Small intestine (tissue), 7 donors: ENCODE measurements around the gene FGD5. TPM values are rescaled to one million over a fixed set of nuclear protein-coding genes. Genes with fewer than 3 reads are reported as not detected.

Experiments used
- DNase-seq, 2 donors: peaks; one replicate each; pipeline versions ENCODE4 v3.0.0 to v3.0.0-alpha.2; 2013
- FAIRE-seq: peaks from 2 replicates; lab custom pipeline; 2012; peaks lifted over from hg19 to GRCh38; lab: Jason Lieb, UNC
- H3K27ac ChIP-seq, 3 donors: one replicate each; pipeline ENCODE4 v1.5.1; 2013; ENCODE audit warnings: low read length in 2 of 3, mild to moderate bottlenecking in 2 of 3, control low read depth in 1 of 3, inconsistent platforms in 1 of 3, low read depth in 1 of 3, moderate library complexity in 1 of 3
- H3K27me3 ChIP-seq, 3 donors: one replicate each; pipeline ENCODE4 v1.6.1; 2013; ENCODE audit warnings: low read length in 3 of 3, inconsistent platforms in 1 of 3; ENCODE audit not compliant: control insufficient read depth in 3 of 3, insufficient read depth in 3 of 3
- H3K36me3 ChIP-seq, 3 donors: one replicate each; pipeline ENCODE4 v1.6.1; 2013; ENCODE audit warnings: low read length in 3 of 3, inconsistent platforms in 1 of 3, low read depth in 1 of 3, mild to moderate bottlenecking in 1 of 3, moderate library complexity in 1 of 3; ENCODE audit not compliant: control insufficient read depth in 3 of 3, insufficient read depth in 2 of 3
- H3K4me1 ChIP-seq, 3 donors: one replicate each; pipeline ENCODE4 v1.6.1; 2013; ENCODE audit warnings: low read length in 2 of 3, inconsistent platforms in 1 of 3, low read depth in 1 of 3, mild to moderate bottlenecking in 1 of 3, moderate library complexity in 1 of 3; ENCODE audit not compliant: control insufficient read depth in 3 of 3, insufficient read depth in 2 of 3
- H3K4me3 ChIP-seq, 3 donors: one replicate each; pipeline ENCODE4 v1.5.1; 2013; ENCODE audit warnings: low read length in 3 of 3, control low read depth in 1 of 3, inconsistent platforms in 1 of 3, low read depth in 1 of 3, mild to moderate bottlenecking in 1 of 3, moderate library complexity in 1 of 3
- H3K9me3 ChIP-seq, 2 donors: one replicate each; pipeline ENCODE4 v1.6.1; 2013; ENCODE audit warnings: low read depth in 1 of 2, low read length in 1 of 2; ENCODE audit not compliant: control insufficient read depth in 2 of 2, insufficient read depth in 1 of 2
- WGBS, 3 donors: extraction: QIAGEN DNeasy Blood & Tissue Kit; methylation state at CpG; one replicate each; pipeline ENCODE4 v1.1.7; 2013; 5-methylcytosine and 5-hydroxymethylcytosine counted together
- polyA plus RNA-seq, 4 donors: library from polyadenylated mRNA; stranded (reverse) in 3 of 4; unstranded in 1 of 4; fragments of 200-250 nt in 3 of 4; fragments of 120-200 nt in 1 of 4; gene quantifications; one replicate each; pipeline versions ENCODE4 v1.2.1 to v1.2.3, GENCODE V29; 2013
- donor health status: healthy with polysubstance abuse.
- donor health status: control.
- donor health status: control.
- donor health status: Bipolar disorder and iron deficiency.
- donor health status: healthy.

The FGD5 gene
- polyA plus RNA-seq, 4 donors: 3.1 to 16.1 (median 5.5) TPM

DNA sequence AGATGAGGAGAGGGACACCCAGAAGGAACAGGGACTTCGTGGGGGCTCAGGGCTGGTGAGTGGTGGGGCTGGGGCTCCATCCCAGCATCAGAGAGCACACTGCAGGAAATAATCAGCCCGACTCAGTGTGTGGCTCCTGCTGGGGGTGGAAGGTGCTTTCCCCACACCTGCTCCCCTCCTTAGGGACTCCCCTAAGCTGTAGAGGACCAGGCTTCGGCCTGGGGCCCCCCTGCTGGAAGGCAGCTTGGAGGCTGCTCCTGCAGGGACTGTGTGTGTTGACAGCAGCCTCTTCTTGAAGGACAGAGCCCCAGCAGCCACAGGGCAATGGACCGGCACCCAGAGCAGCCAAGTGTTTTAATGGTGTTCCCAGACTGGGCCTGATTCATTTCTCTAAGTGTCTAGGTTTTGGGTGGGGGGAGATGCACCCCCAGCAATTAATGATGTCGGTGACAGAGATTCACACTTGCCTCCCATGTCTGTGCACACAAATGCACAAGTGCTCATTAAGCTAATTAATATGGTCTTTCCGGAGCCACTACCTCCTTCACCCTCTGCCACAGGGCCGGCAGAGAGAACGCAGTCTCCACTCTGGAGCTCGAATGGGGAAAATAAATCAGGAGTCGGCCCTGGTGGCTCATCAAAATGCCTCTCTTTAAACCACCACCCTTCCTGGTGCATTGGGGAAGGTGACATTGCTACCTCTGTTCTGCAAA, 16.9 kb upstream of the FGD5 start:
- Histone ChIP-seq H3K4me3 (no peak overlapping the region), H3K9me3 (no peaks in the 10 kb centered on the region), H3K27ac (peak overlapping the region; percentile 68 to 86 (median 72)), H3K27me3 (no peaks in the 10 kb centered on the region), H3K36me3 (no peaks in the 10 kb centered on the region), H3K4me1 (peaks cover 4 to 36% (median 21%) of the 10 kb centered on the region in 3 donors)
- DNase-seq (no peak), FAIRE-seq (no peak)
- 37 to 60% (median 45%) methylated on average over 10 of the region's 10 CpGs for WGBS, 3 donors

DNA sequence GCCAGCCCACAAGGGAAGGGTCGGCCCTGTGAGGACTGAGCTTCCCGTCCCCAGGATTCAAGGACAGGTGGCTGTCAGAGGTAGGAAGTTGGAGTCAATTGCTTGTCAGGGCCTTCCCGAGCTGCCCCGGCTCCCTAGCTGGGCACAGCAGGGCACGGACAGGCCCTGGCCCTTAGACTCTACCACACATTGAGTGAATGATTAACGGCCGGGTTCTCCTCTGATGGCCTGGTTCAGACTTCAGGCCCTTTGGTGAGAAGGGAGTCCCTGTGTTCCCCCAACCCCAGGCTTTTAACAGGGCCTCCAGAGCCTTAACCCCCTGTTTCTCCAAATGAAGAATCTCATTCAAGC, 16.4 kb upstream of the FGD5 start:
- FAIRE-seq: no peak
- H3K4me3 ChIP-seq: no peak overlapping the region
- peak overlapping the region; percentile 68 to 86 (median 72) for H3K27ac ChIP-seq
- WGBS, 3 donors: 7 to 62% (median 32%) methylated on average over 7 of the region's 7 CpGs
- H3K27me3 ChIP-seq: no peaks in the 10 kb centered on the region
- peaks cover 4 to 36% (median 21%) of the 10 kb centered on the region in 3 donors for H3K4me1 ChIP-seq
- no peaks in the 10 kb centered on the region for H3K36me3 ChIP-seq
- DNase-seq: peak; percentile 63 to 88
- no peaks in the 10 kb centered on the region for H3K9me3 ChIP-seq

DNA sequence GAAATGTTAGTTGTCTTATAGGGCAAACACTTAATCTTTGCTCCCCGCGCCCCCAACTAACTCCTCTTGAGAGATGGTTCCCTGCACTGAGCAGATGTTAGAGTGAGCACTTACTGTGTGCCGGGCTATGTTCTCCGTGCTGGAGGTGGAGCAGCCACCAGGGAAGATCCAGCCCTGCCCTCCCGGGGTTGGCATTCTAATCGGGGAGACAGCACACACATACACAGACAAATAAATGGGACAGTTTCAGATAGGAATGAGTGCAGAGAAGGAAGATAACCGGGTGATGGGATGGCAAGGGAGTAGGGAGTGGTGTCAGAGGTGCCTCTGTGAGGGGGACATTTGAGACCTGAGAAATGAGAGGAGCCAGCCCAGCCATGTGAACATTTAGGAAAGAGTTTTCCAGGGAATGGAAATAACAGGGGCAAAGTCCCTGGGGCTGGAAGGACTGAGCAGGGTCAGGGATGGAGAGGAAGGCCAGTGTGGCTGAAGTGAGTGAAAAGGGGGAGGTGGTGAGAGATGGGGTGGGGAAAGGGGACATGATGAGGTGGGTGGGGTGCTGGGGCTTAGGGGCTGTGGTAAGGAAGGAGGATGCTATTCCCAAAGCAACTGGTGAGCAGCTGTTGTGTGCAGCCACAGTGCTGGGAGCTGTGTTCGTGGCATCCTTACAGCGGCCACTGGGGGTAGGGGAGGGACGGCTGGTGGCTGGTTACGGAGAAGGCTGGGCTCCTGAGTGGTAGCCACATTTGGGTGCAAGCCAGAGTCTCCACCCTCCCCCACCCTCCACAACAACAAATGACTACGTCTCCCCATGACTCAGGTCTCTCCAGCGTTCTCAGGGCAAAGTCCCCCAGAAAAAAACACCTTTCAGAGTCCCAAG, 15.4 kb upstream of the FGD5 start:
- H3K4me1 ChIP-seq: peaks cover 4 to 36% (median 21%) of the 10 kb centered on the region in 3 donors
- no peak overlapping the region for H3K4me3 ChIP-seq
- no peaks in the 10 kb centered on the region for H3K36me3 ChIP-seq
- no peaks in the 10 kb centered on the region for H3K27me3 ChIP-seq
- H3K27ac ChIP-seq: peak overlapping the region; percentile 68 to 86 (median 85)
- FAIRE-seq (no peak), DNase-seq (peak; percentile 88 to 98)
- WGBS, 3 donors: 16 to 43% (median 36%) methylated on average over 13 of the region's 13 CpGs
- H3K9me3 ChIP-seq: no peaks in the 10 kb centered on the region

GRCh38 chr3:14803981-14804834, 14.6 kb upstream of the FGD5 start:
- FAIRE-seq (no peak), DNase-seq (peak; percentile 53 to 59)
- no peaks in the 10 kb centered on the region for H3K36me3 ChIP-seq
- H3K4me1 ChIP-seq: peaks cover 4 to 36% (median 21%) of the 10 kb centered on the region in 3 donors
- H3K27me3 ChIP-seq: peaks cover 0 to 7% (median 0%) of the 10 kb centered on the region in 3 donors
- peak overlapping the region; percentile 70 to 85 (median 85) for H3K27ac ChIP-seq
- 54 to 58% (median 57%) methylated on average over 12 of the region's 12 CpGs for WGBS, 3 donors
- H3K4me3 ChIP-seq: no peak overlapping the region
- H3K9me3 ChIP-seq: no peaks in the 10 kb centered on the region

GRCh38 chr3:14804835-14805780, 13.7 kb upstream of the FGD5 start:
- peaks cover 4 to 41% (median 21%) of the 10 kb centered on the region in 3 donors for H3K4me1 ChIP-seq
- 57 to 67% (median 64%) methylated on average over 7 of the region's 7 CpGs for WGBS, 3 donors
- H3K9me3 ChIP-seq: no peaks in the 10 kb centered on the region
- no peaks in the 10 kb centered on the region for H3K36me3 ChIP-seq
- H3K4me3 ChIP-seq: no peak overlapping the region
- H3K27ac ChIP-seq: peak overlapping the region in 1 of 3 donors; percentile 85
- no peak for FAIRE-seq
- peaks cover 0 to 16% (median 0%) of the 10 kb centered on the region in 3 donors for H3K27me3 ChIP-seq
- DNase-seq: no peak

DNA sequence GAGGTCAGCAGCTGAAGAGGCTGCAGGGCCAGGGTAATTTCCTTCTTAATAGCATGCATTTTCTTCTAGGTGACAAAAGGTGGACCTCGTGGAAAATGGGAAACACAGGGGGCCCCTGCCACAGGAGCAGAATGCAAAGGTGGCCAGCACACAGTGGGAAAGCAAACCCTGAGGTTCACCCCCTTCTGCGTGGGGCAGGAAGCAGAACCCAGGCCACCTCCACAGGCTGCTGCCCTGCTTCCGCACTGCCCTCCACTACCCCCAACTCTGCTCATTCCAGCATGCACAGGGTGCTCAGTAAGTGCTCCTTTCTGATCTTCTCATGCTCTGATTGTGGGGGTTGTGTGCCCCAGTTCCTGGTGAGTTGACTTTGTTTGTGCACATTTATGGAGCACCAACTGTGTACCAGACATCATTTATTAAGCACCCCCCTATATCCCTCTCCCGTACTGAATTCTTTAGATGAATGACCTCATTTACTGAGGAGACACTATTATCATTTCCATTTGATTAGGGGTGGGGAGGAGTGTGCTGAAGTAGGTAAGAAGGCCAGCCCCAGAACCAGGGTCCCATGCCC, 12.7 kb upstream of the FGD5 start:
- no peak for FAIRE-seq

DNA sequence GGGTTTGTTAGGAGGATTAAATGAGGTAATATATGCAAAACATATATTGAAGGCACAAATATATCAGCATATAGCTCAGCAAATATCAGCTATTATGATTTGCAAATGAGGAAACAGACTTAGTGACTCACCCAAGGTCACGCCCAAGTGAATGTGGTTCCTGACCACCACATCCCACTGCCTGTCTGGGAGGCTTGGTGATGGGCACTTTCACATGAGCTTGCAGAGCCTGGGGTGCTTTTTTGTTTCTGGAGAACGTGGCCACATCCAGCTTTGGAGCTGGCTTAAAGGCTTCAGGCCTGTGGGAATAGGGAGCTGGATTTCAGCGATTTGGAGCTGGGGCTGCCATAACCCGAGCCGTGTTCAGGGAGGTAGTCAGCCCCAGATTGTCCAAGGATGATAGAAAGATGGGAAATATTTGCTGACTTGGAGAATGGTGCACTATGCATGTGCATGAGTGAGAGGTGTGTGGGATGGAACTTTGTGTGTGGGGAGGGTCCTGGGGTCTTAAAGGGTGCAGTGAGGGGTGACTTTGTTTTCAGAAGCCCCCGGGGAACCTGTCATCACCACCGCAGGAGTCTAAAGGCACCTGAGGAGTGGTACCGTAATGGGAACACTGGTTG, 12.0 kb upstream of the FGD5 start:
- WGBS, 3 donors: 58 to 73% (median 72%) methylated on average over 8 of the region's 8 CpGs
- Histone ChIP-seq H3K36me3 (no peaks in the 10 kb centered on the region), H3K4me3 (no peak overlapping the region), H3K27me3 (peaks cover 0 to 29% (median 0%) of the 10 kb centered on the region in 3 donors), H3K4me1 (peaks cover 4 to 40% (median 17%) of the 10 kb centered on the region in 3 donors), H3K27ac (no peak overlapping the region), H3K9me3 (no peaks in the 10 kb centered on the region)
- DNase-seq: peak in 1 of 2 donors; percentile 46
- FAIRE-seq: no peak

More for the DNA sequence above, 12.7 kb upstream of the FGD5 start:
- Histone ChIP-seq H3K4me1 (peaks cover 4 to 42% (median 21%) of the 10 kb centered on the region in 3 donors), H3K27ac (no peak overlapping the region), H3K36me3 (no peaks in the 10 kb centered on the region), H3K27me3 (peaks cover 0 to 22% (median 0%) of the 10 kb centered on the region in 3 donors), H3K9me3 (no peaks in the 10 kb centered on the region), H3K4me3 (no peak overlapping the region)
- WGBS, 3 donors: 56 to 64% (median 60%) methylated on average over 4 of the region's 4 CpGs
- no peak for DNase-seq
